Fibroblast of mammary gland (primary cell): Measurements from ENCODE around the gene PMFBP1.

Experiments
- DNase-seq: peaks from one replicate; pipeline ENCODE4 v3.0.0-alpha.2; 2010; ENCODE audit warnings: low read depth
- H3K4me3 ChIP-seq: 2 replicates; pipeline ENCODE4 v1.5.1; 2011; ENCODE audit warnings: low read depth, mild to moderate bottlenecking, low read length, moderate library complexity; ENCODE audit not compliant: control insufficient read depth
- TF ChIP-seq, protein P1 (sequence below): conservative IDR thresholded peaks from 2 replicates; pipeline ENCODE4 v1.5.1; 2011; ENCODE audit warnings: low read depth, low read length, inconsistent platforms; ENCODE audit not compliant: control insufficient read depth, insufficient read depth

Gene PMFBP1

DNA sequence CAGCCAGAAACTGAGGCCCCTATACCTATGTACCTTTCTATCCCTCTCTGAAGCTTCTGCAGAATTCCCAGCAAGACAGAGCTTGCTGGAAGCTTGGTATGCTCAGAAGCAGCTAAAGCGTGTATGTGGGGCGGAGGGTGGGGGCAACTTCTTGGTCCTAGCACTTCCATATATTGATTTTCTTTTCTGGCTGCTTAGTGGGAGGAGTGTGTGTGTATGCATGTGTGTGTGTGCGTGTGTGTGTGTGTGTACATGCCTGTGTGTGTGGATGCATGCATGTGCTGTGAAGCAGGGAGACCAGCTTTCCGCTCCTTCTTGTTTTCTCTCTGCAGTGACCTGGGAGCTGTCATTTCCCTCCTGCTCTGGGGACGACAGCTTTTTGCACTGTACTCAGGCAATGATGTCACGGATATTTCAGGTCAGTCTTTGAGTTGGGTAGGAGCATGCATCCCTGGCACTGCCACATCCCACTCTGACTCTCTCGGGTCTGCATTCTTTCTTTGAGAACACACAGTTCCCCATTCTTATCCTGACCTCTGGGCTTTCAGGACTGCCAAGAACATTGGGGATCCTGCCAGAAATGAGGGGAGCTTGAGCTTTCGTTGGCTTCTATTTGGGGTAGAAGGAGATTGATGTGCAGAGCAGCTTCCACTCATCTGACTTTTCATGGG lies 98.3 kb downstream of the PMFBP1 start:
- no peak overlapping the region for H3K4me3 ChIP-seq
- DNase-seq = peak; percentile 40
- TF ChIP-seq, protein P1, sequence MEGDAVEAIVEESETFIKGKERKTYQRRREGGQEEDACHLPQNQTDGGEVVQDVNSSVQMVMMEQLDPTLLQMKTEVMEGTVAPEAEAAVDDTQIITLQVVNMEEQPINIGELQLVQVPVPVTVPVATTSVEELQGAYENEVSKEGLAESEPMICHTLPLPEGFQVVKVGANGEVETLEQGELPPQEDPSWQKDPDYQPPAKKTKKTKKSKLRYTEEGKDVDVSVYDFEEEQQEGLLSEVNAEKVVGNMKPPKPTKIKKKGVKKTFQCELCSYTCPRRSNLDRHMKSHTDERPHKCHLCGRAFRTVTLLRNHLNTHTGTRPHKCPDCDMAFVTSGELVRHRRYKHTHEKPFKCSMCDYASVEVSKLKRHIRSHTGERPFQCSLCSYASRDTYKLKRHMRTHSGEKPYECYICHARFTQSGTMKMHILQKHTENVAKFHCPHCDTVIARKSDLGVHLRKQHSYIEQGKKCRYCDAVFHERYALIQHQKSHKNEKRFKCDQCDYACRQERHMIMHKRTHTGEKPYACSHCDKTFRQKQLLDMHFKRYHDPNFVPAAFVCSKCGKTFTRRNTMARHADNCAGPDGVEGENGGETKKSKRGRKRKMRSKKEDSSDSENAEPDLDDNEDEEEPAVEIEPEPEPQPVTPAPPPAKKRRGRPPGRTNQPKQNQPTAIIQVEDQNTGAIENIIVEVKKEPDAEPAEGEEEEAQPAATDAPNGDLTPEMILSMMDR = no peak

DNA sequence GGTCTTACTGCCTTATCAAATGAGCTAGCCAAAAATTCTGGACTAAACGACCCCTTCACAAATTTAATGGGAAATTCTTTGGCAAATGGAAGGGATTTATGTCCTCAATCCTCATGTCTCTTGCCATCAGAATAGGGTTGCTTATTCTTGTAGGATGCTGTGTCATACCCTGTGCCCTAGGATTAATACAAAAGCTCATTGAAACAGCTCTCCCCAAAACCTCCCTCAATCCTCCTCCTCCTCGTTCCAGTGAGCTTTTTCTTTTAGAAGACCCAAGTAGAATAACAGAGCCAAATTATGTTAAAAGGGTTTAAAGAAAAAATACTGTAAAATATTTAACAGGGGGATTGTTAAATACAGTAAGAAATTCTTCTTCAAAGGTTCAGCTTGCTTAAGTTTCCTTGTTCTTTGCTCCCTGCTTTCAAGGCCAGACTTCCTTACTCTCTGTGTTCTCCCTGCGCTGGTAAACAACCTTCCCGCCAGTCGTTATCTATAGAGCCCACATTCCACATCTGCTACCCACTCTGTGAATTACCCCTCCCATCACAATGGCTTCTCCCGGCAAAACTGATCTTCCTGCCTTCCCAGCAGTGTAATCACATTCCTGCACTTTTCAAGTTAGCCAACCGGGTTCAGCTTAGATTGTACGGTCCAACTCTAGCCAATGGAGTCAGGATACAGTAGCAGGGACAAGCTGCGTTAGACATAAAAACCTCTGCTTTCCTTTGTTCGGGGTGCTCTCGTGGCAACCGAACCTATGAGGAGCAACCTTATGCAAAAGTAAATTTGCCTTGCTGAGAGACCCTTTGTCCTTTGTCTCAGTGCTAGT lies 99.2 kb downstream of the PMFBP1 start:
- H3K4me3 ChIP-seq = no peak overlapping the region
- DNase-seq = peak; percentile 64
- TF ChIP-seq, protein P1 = no peak
